Right atrium auricular region (tissue), 2 donors: Measurements from ENCODE around the gene CD79A. TPM values are rescaled to one million over a fixed set of nuclear protein-coding genes. Genes with fewer than 3 reads are reported as not detected.
"Not testable (repeated sequence)": the region's sequence is repeated elsewhere in the genome, so short reads cannot be mapped to it uniquely, and the experiment has no call there.

Experiments used
- DNase-seq: peaks from one replicate; pipeline ENCODE4 v3.0.0-alpha.2; 2019; ENCODE audit warnings: low spot score
- H3K27ac ChIP-seq, 2 donors: fragments of 200-600 bp; sonication (generic); 1 replicate in 1 of 2; 2 replicates in 1 of 2; pipeline ENCODE4 v1.5.1; 2016 to 2019
- H3K27me3 ChIP-seq, 2 donors: fragments of 200-600 bp; sonication (generic); one replicate each; pipeline versions ENCODE4 v1.5.1 to v1.6.0; 2017 to 2019
- H3K36me3 ChIP-seq: fragments of 200-600 bp; sonication (generic); one replicate; pipeline ENCODE4 v1.5.1; 2016
- H3K4me1 ChIP-seq, 2 donors: fragments of 200-600 bp; sonication (generic); one replicate each; pipeline versions ENCODE4 v1.5.1 to v1.6.0; 2017 to 2019
- H3K4me3 ChIP-seq, 2 donors: fragments of 200-600 bp; sonication (generic); 1 replicate in 1 of 2; 2 replicates in 1 of 2; pipeline ENCODE4 v1.5.1; 2017 to 2019; ENCODE audit warnings: mild to moderate bottlenecking in 1 of 2, moderate library complexity in 1 of 2
- H3K9me3 ChIP-seq, 2 donors: fragments of 200-600 bp; sonication (generic); one replicate each; pipeline ENCODE4 v1.5.1; 2019
- CTCF ChIP-seq, 2 donors: fragments of 200-600 bp; sonication (generic); IDR thresholded peaks; one replicate each; pipeline ENCODE4 v1.5.1; 2019; ENCODE audit warnings: antibody characterized with exemption in 2 of 2
- total RNA-seq, 2 donors: library from RNA; depleted of rRNA; stranded (reverse); fragments of >200 nt; gene quantifications; one replicate each; pipeline ENCODE4 v1.1.0, GENCODE V29; 2016

The CD79A gene
- total RNA-seq, 2 donors from 2014 or later = 1.1 TPM; not detected in 1

- Histone ChIP-seq H3K4me1 (peaks cover 0 to 12% of the 10 kb centered on the region in 2 donors), H3K9me3 (no peaks in the 10 kb centered on the region), H3K36me3 (no peaks in the 10 kb centered on the region), H3K27me3 (peaks cover 13 to 19% of the 10 kb centered on the region in 2 donors), H3K4me3 (no peak overlapping the region), H3K27ac (no peak overlapping the region)
- DNase-seq = no peak
- TF ChIP-seq CTCF (IDR thresholded peaks at IDR 0.05) = no peak
These were observed 36.7 kb downstream of the CD79A start for GRCh38 chr19:41913538-41914423.

GRCh38 chr19:41914424-41914834 is 37.4 kb downstream of the CD79A start:
- DNase-seq, H3K27ac ChIP-seq, H3K36me3 ChIP-seq, H3K4me3 ChIP-seq, H3K9me3 ChIP-seq: not testable (repeated sequence)
- H3K27me3 ChIP-seq = peaks cover 16 to 19% of the 10 kb centered on the region in 2 donors
- peaks cover 0 to 12% of the 10 kb centered on the region in 2 donors for H3K4me1 ChIP-seq

GRCh38 chr19:41915021-41915775 is 38.1 kb downstream of the CD79A start:
- Histone ChIP-seq H3K4me3 (no peak overlapping the region), H3K4me1 (peaks cover 0 to 12% of the 10 kb centered on the region in 2 donors), H3K9me3 (no peaks in the 10 kb centered on the region), H3K27ac (no peak overlapping the region), H3K36me3 (no peaks in the 10 kb centered on the region), H3K27me3 (peaks cover 16 to 19% of the 10 kb centered on the region in 2 donors)
- TF ChIP-seq CTCF (IDR thresholded peaks at IDR 0.05) = no peak
- DNase-seq = no peak

- no peak for TF ChIP-seq CTCF (IDR thresholded peaks at IDR 0.05)
- Histone ChIP-seq H3K36me3 (no peaks in the 10 kb centered on the region), H3K4me3 (no peak overlapping the region), H3K27me3 (peaks cover 16 to 19% of the 10 kb centered on the region in 2 donors), H3K9me3 (no peaks in the 10 kb centered on the region), H3K27ac (no peak overlapping the region), H3K4me1 (peaks cover 0 to 12% of the 10 kb centered on the region in 2 donors)
- DNase-seq = no peak
These were observed 38.8 kb downstream of the CD79A start for GRCh38 chr19:41915776-41916414.

GRCh38 chr19:41917676-41918075 is 40.6 kb downstream of the CD79A start:
- H3K27ac ChIP-seq = no peak overlapping the region
- peaks cover 16 to 26% of the 10 kb centered on the region in 2 donors for H3K27me3 ChIP-seq
- no peak for TF ChIP-seq CTCF (IDR thresholded peaks at IDR 0.05)
- H3K4me1 ChIP-seq = peaks cover 0 to 10% of the 10 kb centered on the region in 2 donors
- H3K36me3 ChIP-seq = no peaks in the 10 kb centered on the region
- no peak overlapping the region for H3K4me3 ChIP-seq
- H3K9me3 ChIP-seq = no peaks in the 10 kb centered on the region
- no peak for DNase-seq

GRCh38 chr19:41918095-41918494 is 41.0 kb downstream of the CD79A start:
- H3K4me1 ChIP-seq = peaks cover 0 to 6% of the 10 kb centered on the region in 2 donors
- no peaks in the 10 kb centered on the region for H3K36me3 ChIP-seq
- no peak overlapping the region for H3K27ac ChIP-seq
- no peaks in the 10 kb centered on the region for H3K9me3 ChIP-seq
- TF ChIP-seq CTCF (IDR thresholded peaks at IDR 0.05) = no peak
- DNase-seq = no peak
- H3K27me3 ChIP-seq = peaks cover 20 to 25% of the 10 kb centered on the region in 2 donors
- H3K4me3 ChIP-seq = no peak overlapping the region
